HG02759 (cell line): ENCODE results near the gene PPP6R3.
"Not testable (repeated sequence)": the region's sequence is repeated elsewhere in the genome, so short reads cannot be mapped to it uniquely, and the experiment has no call there.

Source experiments
- ATAC-seq: cut with Tn5 transposase; IDR thresholded peaks from one replicate; pipeline ENCODE4 v1.9.1; 2021; ENCODE audit warnings: mild to moderate bottlenecking, moderate library complexity; ENCODE audit not compliant: unreplicated experiment

PPP6R3 gene

GRCh38 chr11:68591719-68592118 is 131.2 kb downstream of the PPP6R3 start:
- no peak for ATAC-seq

- ATAC-seq: no peak
Measured at GRCh38 chr11:68593441-68593840, 132.9 kb downstream of the PPP6R3 start.

- ATAC-seq: no peak
Measured at GRCh38 chr11:68594123-68594522, 133.6 kb downstream of the PPP6R3 start.

- no peak for ATAC-seq
Measured at GRCh38 chr11:68596231-68596630, 135.7 kb downstream of the PPP6R3 start.

GRCh38 chr11:68598816-68599653 is 138.5 kb downstream of the PPP6R3 start:
- no peak for ATAC-seq

GRCh38 chr11:68601147-68601546 is 140.6 kb downstream of the PPP6R3 start:
- no peak for ATAC-seq

- ATAC-seq: no peak
Measured at GRCh38 chr11:68609761-68610160, 149.2 kb downstream of the PPP6R3 start.

- no peak for ATAC-seq
Measured at GRCh38 chr11:68610452-68611116, 150.0 kb downstream of the PPP6R3 start.

GRCh38 chr11:68615657-68616056 is 155.1 kb downstream of the PPP6R3 start:
- no peak for ATAC-seq

GRCh38 chr11:68617925-68618809 is 157.6 kb downstream of the PPP6R3 start:
- no peak for ATAC-seq

- ATAC-seq: no peak
Measured at GRCh38 chr11:68621826-68622225, 161.3 kb downstream of the PPP6R3 start.

- ATAC-seq: not testable (repeated sequence)
Measured at GRCh38 chr11:68623706-68624105, 163.2 kb downstream of the PPP6R3 start.

- not testable (repeated sequence) for ATAC-seq
Measured at GRCh38 chr11:68625069-68625468, 164.5 kb downstream of the PPP6R3 start.

- not testable (repeated sequence) for ATAC-seq
Measured at GRCh38 chr11:68626236-68626635, 165.7 kb downstream of the PPP6R3 start.

GRCh38 chr11:68628837-68629236 is 168.3 kb downstream of the PPP6R3 start:
- not testable (repeated sequence) for ATAC-seq

- not testable (repeated sequence) for ATAC-seq
Measured at GRCh38 chr11:68632375-68632774, 171.8 kb downstream of the PPP6R3 start.

- ATAC-seq: no peak
Measured at GRCh38 chr11:68632802-68633201, 172.2 kb downstream of the PPP6R3 start.

GRCh38 chr11:68634606-68635005 is 174.1 kb downstream of the PPP6R3 start:
- not testable (repeated sequence) for ATAC-seq

- not testable (repeated sequence) for ATAC-seq
Measured at GRCh38 chr11:68635172-68635571, 174.6 kb downstream of the PPP6R3 start.

GRCh38 chr11:68635883-68636282 is 175.3 kb downstream of the PPP6R3 start:
- not testable (repeated sequence) for ATAC-seq

- not testable (repeated sequence) for ATAC-seq
Measured at GRCh38 chr11:68639322-68639721, 178.8 kb downstream of the PPP6R3 start.
